NT2/D1 (cell line): Measurements from ENCODE around the gene PARP4.
"Not testable (repeated sequence)": the region's sequence is repeated elsewhere in the genome, so short reads cannot be mapped to it uniquely, and the experiment has no call there.

ENCODE experiments used
- DNase-seq: peaks from one replicate; pipeline ENCODE4 v3.0.0-alpha.2; 2011; ENCODE audit warnings: low read depth, low spot score
- H3K27me3 ChIP-seq: 2 replicates; pipeline ENCODE4 v1.6.0; 2011; ENCODE audit warnings: mild to moderate bottlenecking; ENCODE audit not compliant: insufficient read length, insufficient read depth
- H3K36me3 ChIP-seq: 2 replicates; pipeline ENCODE4 v1.6.1; 2011; ENCODE audit warnings: mild to moderate bottlenecking, low read length, mixed read lengths; ENCODE audit not compliant: insufficient read depth, insufficient read length
- H3K4me1 ChIP-seq: 2 replicates; pipeline ENCODE4 v1.5.1; 2011; ENCODE audit not compliant: insufficient read depth, insufficient read length
- H3K4me3 ChIP-seq: 2 replicates; pipeline ENCODE4 v1.5.1; 2011; ENCODE audit warnings: low read depth; ENCODE audit not compliant: insufficient read length
- H3K9ac ChIP-seq: 2 replicates; pipeline ENCODE4 v1.6.0; 2011; ENCODE audit warnings: low read depth; ENCODE audit not compliant: insufficient read length
- H3K9me3 ChIP-seq: 2 replicates; pipeline ENCODE4 v1.5.1; 2011; ENCODE audit warnings: mild to moderate bottlenecking, low read length; ENCODE audit not compliant: insufficient read depth
- SUZ12 ChIP-seq: IDR thresholded peaks from 2 replicates; pipeline ENCODE4 v1.6.1; 2011; ENCODE audit not compliant: insufficient read length, insufficient read depth; ENCODE audit errors: extremely low read depth
- YY1 ChIP-seq: IDR thresholded peaks from 2 replicates; pipeline ENCODE4 v1.6.1; 2011; ENCODE audit not compliant: insufficient read length, insufficient read depth
- ZNF274 ChIP-seq: IDR thresholded peaks from 2 replicates; pipeline ENCODE4 v1.6.1; 2011; ENCODE audit warnings: mild to moderate bottlenecking, low read depth, low read length

The PARP4 gene

GRCh38 chr13:24489721-24490120, 22.9 kb downstream of the PARP4 start:
- H3K4me3 ChIP-seq: no peak overlapping the region
- DNase-seq: no peak
- no peak overlapping the region for H3K9ac ChIP-seq
- no peaks in the 10 kb centered on the region for H3K9me3 ChIP-seq
- TF ChIP-seq ZNF274 (no peak), YY1 (no peak), SUZ12 (no peak)
- H3K4me1 ChIP-seq: no peaks in the 10 kb centered on the region
- H3K36me3 ChIP-seq: peaks cover 51% of the 10 kb centered on the region
- H3K27me3 ChIP-seq: no peaks in the 10 kb centered on the region

DNA sequence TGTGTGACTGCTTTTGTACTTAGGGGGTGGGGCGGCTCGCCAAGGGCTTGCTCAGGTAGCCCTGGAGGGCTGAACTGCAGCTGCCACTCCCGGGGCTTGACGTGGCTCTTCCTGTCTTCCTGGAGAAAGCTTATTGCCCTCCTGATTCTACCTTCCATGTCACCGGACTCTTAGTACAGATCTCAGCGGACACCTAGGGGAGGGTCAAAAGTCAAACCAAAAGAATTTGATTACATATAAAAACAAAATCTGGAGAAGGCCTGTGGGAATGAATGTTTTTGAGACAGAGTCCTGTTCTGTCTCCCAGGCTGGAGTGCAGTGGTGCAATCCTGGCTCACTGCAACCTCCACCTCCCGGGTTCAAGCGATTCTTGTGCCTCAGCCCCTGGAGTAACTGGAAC, 24.5 kb downstream of the PARP4 start:
- DNase-seq, H3K9me3 ChIP-seq, H3K4me3 ChIP-seq, H3K27me3 ChIP-seq, H3K9ac ChIP-seq, H3K4me1 ChIP-seq: not testable (repeated sequence)
- peaks cover 48% of the 10 kb centered on the region for H3K36me3 ChIP-seq

GRCh38 chr13:24486017-24486657, 26.4 kb downstream of the PARP4 start:
- H3K4me1 ChIP-seq, H3K4me3 ChIP-seq, DNase-seq, H3K9ac ChIP-seq, H3K27me3 ChIP-seq, H3K9me3 ChIP-seq: not testable (repeated sequence)
- H3K36me3 ChIP-seq: peaks cover 45% of the 10 kb centered on the region

DNA sequence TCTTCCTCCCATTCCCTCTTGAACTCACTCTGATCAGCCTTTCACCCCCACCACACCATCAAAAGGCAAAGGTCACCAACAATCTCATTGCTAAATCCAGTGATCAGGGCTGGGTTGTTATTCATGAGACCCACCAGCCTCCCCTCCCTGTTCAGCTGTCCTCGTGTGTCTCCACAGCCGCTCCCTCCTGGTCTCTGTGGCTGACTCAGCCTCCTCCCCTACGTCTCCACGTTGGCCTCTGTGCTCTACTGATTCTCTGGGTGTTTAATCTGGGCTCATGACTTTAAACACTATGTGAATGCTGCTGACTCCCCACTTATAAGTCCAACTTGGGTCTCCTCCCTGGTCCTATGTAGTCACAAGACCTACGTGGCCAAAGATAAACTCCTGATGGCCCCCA, 38.9 kb downstream of the PARP4 start:
- no peaks in the 10 kb centered on the region for H3K4me1 ChIP-seq

GRCh38 chr13:24472129-24472528, 40.4 kb downstream of the PARP4 start:
- not testable (repeated sequence) for H3K27me3 ChIP-seq, H3K9me3 ChIP-seq, DNase-seq, H3K4me3 ChIP-seq, H3K9ac ChIP-seq, H3K4me1 ChIP-seq
- peaks cover 50% of the 10 kb centered on the region for H3K36me3 ChIP-seq

More for the DNA sequence above, 38.9 kb downstream of the PARP4 start:
- no peak for DNase-seq
- Histone ChIP-seq H3K27me3 (no peaks in the 10 kb centered on the region), H3K9ac (no peak overlapping the region), H3K9me3 (no peaks in the 10 kb centered on the region), H3K36me3 (peaks cover 53% of the 10 kb centered on the region), H3K4me3 (no peak overlapping the region)
- TF ChIP-seq YY1 (no peak), SUZ12 (no peak), ZNF274 (no peak)

- Histone ChIP-seq H3K36me3 (peaks cover 21% of the 10 kb centered on the region), H3K27me3 (no peaks in the 10 kb centered on the region), H3K4me3 (no peak overlapping the region), H3K9ac (no peak overlapping the region), H3K4me1 (no peaks in the 10 kb centered on the region), H3K9me3 (no peaks in the 10 kb centered on the region)
- no peak for TF ChIP-seq SUZ12
- no peak for TF ChIP-seq ZNF274
- TF ChIP-seq YY1: no peak
- DNase-seq: no peak
Observed at GRCh38 chr13:24463078-24463477, 49.5 kb downstream of the PARP4 start.

GRCh38 chr13:24460256-24460655, 52.3 kb downstream of the PARP4 start:
- no peaks in the 10 kb centered on the region for H3K4me1 ChIP-seq
- no peak overlapping the region for H3K4me3 ChIP-seq
- H3K36me3 ChIP-seq: peaks cover 33% of the 10 kb centered on the region
- H3K9me3 ChIP-seq: no peaks in the 10 kb centered on the region
- no peak for DNase-seq
- no peak for TF ChIP-seq ZNF274
- TF ChIP-seq SUZ12: no peak
- TF ChIP-seq YY1: no peak
- no peaks in the 10 kb centered on the region for H3K27me3 ChIP-seq
- no peak overlapping the region for H3K9ac ChIP-seq

- no peak overlapping the region for H3K4me3 ChIP-seq
- H3K9ac ChIP-seq: no peak overlapping the region
- DNase-seq: no peak
- H3K4me1 ChIP-seq: no peaks in the 10 kb centered on the region
- H3K27me3 ChIP-seq: no peaks in the 10 kb centered on the region
- H3K9me3 ChIP-seq: no peaks in the 10 kb centered on the region
- TF ChIP-seq SUZ12: no peak
- no peak for TF ChIP-seq ZNF274
- TF ChIP-seq YY1: no peak
- H3K36me3 ChIP-seq: peaks cover 37% of the 10 kb centered on the region
Observed at GRCh38 chr13:24459726-24460125, 52.9 kb downstream of the PARP4 start.
